Endothelial cell (in vitro differentiated cells): ENCODE results near the gene SETDB2. TPM values are rescaled to one million over a fixed set of nuclear protein-coding genes. Genes with fewer than 3 reads are reported as not detected.

Experiments
- DNase-seq: peaks from one replicate; pipeline ENCODE4 v3.0.0; 2021; ENCODE audit warnings: low spot score
- H3K27ac Mint-ChIP-seq: one replicate; pipeline ENCODE4 v1.8.0; 2021; ENCODE audit warnings: mixed read lengths, inconsistent platforms; ENCODE audit not compliant: unreplicated experiment
- H3K27me3 Mint-ChIP-seq: one replicate; pipeline ENCODE4 v1.8.0; 2021; ENCODE audit warnings: mild to moderate bottlenecking, moderate library complexity, mixed read lengths, inconsistent platforms; ENCODE audit not compliant: unreplicated experiment
- H3K36me3 Mint-ChIP-seq: one replicate; pipeline ENCODE4 v1.8.0; 2021; ENCODE audit warnings: mild to moderate bottlenecking, low read depth, mixed read lengths, inconsistent platforms; ENCODE audit not compliant: unreplicated experiment
- H3K4me1 Mint-ChIP-seq: one replicate; pipeline ENCODE4 v1.8.0; 2021; ENCODE audit warnings: mild to moderate bottlenecking, mixed read lengths, inconsistent platforms; ENCODE audit not compliant: unreplicated experiment
- H3K4me3 Mint-ChIP-seq: one replicate; pipeline ENCODE4 v1.8.0; 2021; ENCODE audit warnings: mild to moderate bottlenecking, mixed read lengths, inconsistent platforms; ENCODE audit not compliant: unreplicated experiment
- H3K9me3 Mint-ChIP-seq: one replicate; pipeline ENCODE4 v1.8.0; 2021; ENCODE audit warnings: mixed read lengths, inconsistent platforms; ENCODE audit not compliant: unreplicated experiment
- CTCF ChIP-seq: fragments of 200-600 bp; sonication (generic); IDR thresholded peaks from one replicate; pipeline ENCODE4 v1.5.0; 2021; ENCODE audit warnings: antibody characterized with exemption; ENCODE audit not compliant: unreplicated experiment
- total RNA-seq: library from RNA; stranded (reverse); fragmentation: NEBNext Ultra II Directional; extraction: Animal tissue kit (Norgen Biotek cat#: 25700); gene quantifications from one replicate; pipeline ENCODE4 v1.2.1, GENCODE V29; 2021; ENCODE audit not compliant: unreplicated experiment

The SETDB2 gene
- total RNA-seq, 1 donor from 2014 or later, result 8.9 TPM

- H3K4me1 Mint-ChIP-seq, result peaks cover 6% of the 10 kb centered on the region
- no peak for DNase-seq
- H3K27me3 Mint-ChIP-seq, result peaks cover 4% of the 10 kb centered on the region
- no peak for TF ChIP-seq CTCF
- H3K36me3 Mint-ChIP-seq, result peaks cover 3% of the 10 kb centered on the region
- H3K9me3 Mint-ChIP-seq, result no peaks in the 10 kb centered on the region
- peak overlapping the region; percentile 27 for H3K27ac Mint-ChIP-seq
- peak overlapping the region; percentile 43 for H3K4me3 Mint-ChIP-seq
Measured at GRCh38 chr13:49497272-49497671, 53.2 kb downstream of the SETDB2 start.

- no peaks in the 10 kb centered on the region for H3K9me3 Mint-ChIP-seq
- H3K27ac Mint-ChIP-seq, result no peak overlapping the region
- H3K27me3 Mint-ChIP-seq, result peaks cover 8% of the 10 kb centered on the region
- H3K4me1 Mint-ChIP-seq, result peaks cover 9% of the 10 kb centered on the region
- no peak overlapping the region for H3K4me3 Mint-ChIP-seq
- TF ChIP-seq CTCF, result no peak
- no peak for DNase-seq
- peaks cover 3% of the 10 kb centered on the region for H3K36me3 Mint-ChIP-seq
Measured at GRCh38 chr13:49498206-49498605, 54.1 kb downstream of the SETDB2 start.

- Mint-ChIP-seq H3K4me1 (peaks cover 5% of the 10 kb centered on the region), H3K9me3 (no peaks in the 10 kb centered on the region), H3K27ac (no peak overlapping the region), H3K4me3 (no peak overlapping the region), H3K27me3 (peaks cover 8% of the 10 kb centered on the region), H3K36me3 (peaks cover 3% of the 10 kb centered on the region)
- TF ChIP-seq CTCF, result no peak
- no peak for DNase-seq
Measured at GRCh38 chr13:49499889-49500660, 56.0 kb downstream of the SETDB2 start.

GRCh38 chr13:49502954-49503353, 58.9 kb downstream of the SETDB2 start:
- Mint-ChIP-seq H3K27me3 (peaks cover 3% of the 10 kb centered on the region), H3K4me1 (peaks cover 5% of the 10 kb centered on the region), H3K9me3 (no peaks in the 10 kb centered on the region), H3K36me3 (peaks cover 2% of the 10 kb centered on the region), H3K27ac (peak overlapping the region; percentile 64), H3K4me3 (no peak overlapping the region)
- no peak for TF ChIP-seq CTCF
- DNase-seq, result no peak

GRCh38 chr13:49503951-49504350, 59.9 kb downstream of the SETDB2 start:
- no peak for DNase-seq
- no peak overlapping the region for H3K27ac Mint-ChIP-seq
- no peak for TF ChIP-seq CTCF
- no peaks in the 10 kb centered on the region for H3K9me3 Mint-ChIP-seq
- peaks cover 2% of the 10 kb centered on the region for H3K36me3 Mint-ChIP-seq
- peaks cover 3% of the 10 kb centered on the region for H3K27me3 Mint-ChIP-seq
- no peak overlapping the region for H3K4me3 Mint-ChIP-seq
- H3K4me1 Mint-ChIP-seq, result peaks cover 5% of the 10 kb centered on the region
